ENCODE data around the gene LMOD3.

The LMOD3 gene

GRCh38 chr3:69121950-69122349 lies 445 bp downstream of the LMOD3 start:
- no peak for DNase-seq (ENCODE audit: low spot score)

GRCh38 chr3:69121513-69121912 lies 882 bp downstream of the LMOD3 start:
- no peak for DNase-seq (ENCODE audit: low spot score)

GRCh38 chr3:69120879-69121464 lies 1.4 kb downstream of the LMOD3 start:
- DNase-seq (ENCODE audit: low spot score), result peak; percentile 79

GRCh38 chr3:69119681-69120080 lies 2.7 kb downstream of the LMOD3 start:
- no peak for DNase-seq (ENCODE audit: low spot score)

GRCh38 chr3:69119138-69119537 lies 3.3 kb downstream of the LMOD3 start:
- DNase-seq (ENCODE audit: low spot score), result no peak

- no peak for DNase-seq (ENCODE audit: low spot score)
Measured at GRCh38 chr3:69118555-69118954, 3.8 kb downstream of the LMOD3 start.

- DNase-seq (ENCODE audit: low spot score), result no peak
Measured at GRCh38 chr3:69116897-69117296, 5.5 kb downstream of the LMOD3 start.

GRCh38 chr3:69116162-69116561 lies 6.2 kb downstream of the LMOD3 start:
- DNase-seq (ENCODE audit: low spot score), result no peak

GRCh38 chr3:69115731-69116130 lies 6.7 kb downstream of the LMOD3 start:
- DNase-seq (ENCODE audit: low spot score), result no peak

- DNase-seq (ENCODE audit: low spot score), result no peak
Measured at GRCh38 chr3:69113536-69113935, 8.9 kb downstream of the LMOD3 start.

GRCh38 chr3:69110941-69111546 lies 11.4 kb downstream of the LMOD3 start:
- no peak for DNase-seq (ENCODE audit: low spot score)

- no peak for DNase-seq (ENCODE audit: low spot score)
Measured at GRCh38 chr3:69108811-69109210, 13.6 kb downstream of the LMOD3 start.

GRCh38 chr3:69107841-69108240 lies 14.6 kb downstream of the LMOD3 start:
- no peak for DNase-seq (ENCODE audit: low spot score)

GRCh38 chr3:69105320-69105719 lies 17.1 kb downstream of the LMOD3 start:
- no peak for DNase-seq (ENCODE audit: low spot score)

- no peak for DNase-seq (ENCODE audit: low spot score)
Measured at GRCh38 chr3:69104586-69104985, 17.8 kb downstream of the LMOD3 start.

GRCh38 chr3:69103123-69103522 lies 19.3 kb downstream of the LMOD3 start:
- no peak for DNase-seq (ENCODE audit: low spot score)

GRCh38 chr3:69102384-69102783 lies 20.0 kb downstream of the LMOD3 start:
- DNase-seq (ENCODE audit: low spot score), result no peak

GRCh38 chr3:69099576-69099975 lies 22.8 kb downstream of the LMOD3 start:
- DNase-seq (ENCODE audit: low spot score), result no peak

GRCh38 chr3:69097407-69098086 lies 24.8 kb downstream of the LMOD3 start:
- no peak for DNase-seq (ENCODE audit: low spot score)

- DNase-seq (ENCODE audit: low spot score), result no peak
Measured at GRCh38 chr3:69096299-69096698, 26.1 kb downstream of the LMOD3 start.

- DNase-seq (ENCODE audit: low spot score), result no peak
Measured at GRCh38 chr3:69095636-69096035, 26.8 kb downstream of the LMOD3 start.

- DNase-seq (ENCODE audit: low spot score), result no peak
Measured at GRCh38 chr3:69094467-69095205, 27.8 kb downstream of the LMOD3 start.

- DNase-seq (ENCODE audit: low spot score), result peak; percentile 56
Measured at GRCh38 chr3:69092030-69092516, 30.3 kb downstream of the LMOD3 start.
